Activated T-helper 17 cell treated with anti-CD3 and anti-CD28 coated beads, Interleukin-2, amount 50 U/mL, for 72 hours (primary cell): ENCODE data around the gene TSSC4. TPM values are rescaled to one million over a fixed set of nuclear protein-coding genes. Genes with fewer than 3 reads are reported as not detected.
A peak's percentile ranks its signal among the peaks of the same experiment; 100 is the strongest.

ENCODE experiments used
- ATAC-seq: fragments of 150-1000 bp; cut with Tn5 transposase; replicated peaks from 2 replicates; pipeline ENCODE4 v1.10.0; 2021; ENCODE audit warnings: mild to moderate bottlenecking, moderate library complexity
- H3K27ac Mint-ChIP-seq: one replicate; pipeline ENCODE4 v1.8.0; 2022; ENCODE audit warnings: mixed read lengths
- H3K27me3 Mint-ChIP-seq: one replicate; pipeline ENCODE4 v1.8.0; 2022; ENCODE audit warnings: mixed read lengths
- H3K36me3 Mint-ChIP-seq: one replicate; pipeline ENCODE4 v1.8.0; 2022; ENCODE audit warnings: low read depth, mild to moderate bottlenecking, mixed read lengths
- H3K4me1 Mint-ChIP-seq: one replicate; pipeline ENCODE4 v1.8.0; 2022; ENCODE audit warnings: mixed read lengths
- H3K4me3 Mint-ChIP-seq: one replicate; pipeline ENCODE4 v1.8.0; 2022; ENCODE audit warnings: mild to moderate bottlenecking, mixed read lengths
- H3K9me3 Mint-ChIP-seq: one replicate; pipeline ENCODE4 v1.8.0; 2022; ENCODE audit warnings: mixed read lengths
- total RNA-seq, 2 donors: library from RNA; stranded (reverse); gene quantifications; one replicate each; pipeline ENCODE4 v1.2.3, GENCODE V29; 2022

The TSSC4 gene
- total RNA-seq, 2 donors from 2014 or later = 19.7 to 58.7 TPM

- ATAC-seq = no peak
- H3K4me3 Mint-ChIP-seq = no peak overlapping the region
- H3K4me1 Mint-ChIP-seq = no peaks in the 10 kb centered on the region
- no peak overlapping the region for H3K27ac Mint-ChIP-seq
- H3K9me3 Mint-ChIP-seq = no peaks in the 10 kb centered on the region
- H3K36me3 Mint-ChIP-seq = no peaks in the 10 kb centered on the region
- H3K27me3 Mint-ChIP-seq = no peaks in the 10 kb centered on the region
Measured at GRCh38 chr11:2432628-2433071, 32.1 kb downstream of the TSSC4 start.

DNA sequence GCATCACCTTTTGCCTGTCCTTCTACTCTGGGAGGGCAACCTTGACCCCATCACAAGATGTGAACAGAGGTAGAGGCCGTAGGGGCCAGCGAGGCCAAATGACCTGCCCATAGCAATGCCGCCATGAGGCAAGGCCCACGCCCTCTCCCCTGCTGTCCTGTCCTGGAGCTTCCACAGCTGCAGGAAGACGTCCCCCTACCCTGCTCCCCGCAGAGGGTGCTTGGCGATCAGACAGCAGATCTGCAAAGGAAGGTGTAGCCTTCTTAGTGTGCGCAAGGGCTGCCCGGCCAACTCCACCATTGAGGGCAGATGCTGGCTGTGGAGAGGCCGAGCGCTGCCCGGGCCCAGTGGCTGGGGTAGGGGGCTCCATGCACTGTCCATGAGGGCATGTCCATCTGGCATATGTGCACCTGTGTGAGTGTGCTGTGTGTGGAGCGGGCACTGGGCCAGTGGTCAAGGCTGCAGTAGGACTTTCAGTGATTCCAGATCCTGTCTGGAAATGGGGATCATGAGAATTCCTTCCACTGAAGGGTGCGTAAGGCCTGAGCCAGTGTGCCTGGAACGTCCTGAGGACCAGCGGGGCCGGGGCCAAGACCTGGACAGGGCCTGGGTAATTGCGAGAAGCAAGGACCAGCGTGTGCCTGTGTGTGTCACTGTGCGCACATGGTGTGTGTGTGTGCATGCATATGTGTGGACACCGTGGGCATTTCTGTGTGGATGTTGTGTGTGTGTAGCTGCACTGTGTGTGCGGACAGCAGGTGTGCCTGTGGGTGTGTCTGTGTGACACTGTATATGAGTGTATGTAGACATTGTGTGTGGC is 32.8 kb downstream of the TSSC4 start:
- H3K4me1 Mint-ChIP-seq = no peaks in the 10 kb centered on the region
- no peaks in the 10 kb centered on the region for H3K9me3 Mint-ChIP-seq
- H3K4me3 Mint-ChIP-seq = no peak overlapping the region
- H3K27ac Mint-ChIP-seq = no peak overlapping the region
- no peaks in the 10 kb centered on the region for H3K36me3 Mint-ChIP-seq
- no peaks in the 10 kb centered on the region for H3K27me3 Mint-ChIP-seq
- ATAC-seq = no peak

DNA sequence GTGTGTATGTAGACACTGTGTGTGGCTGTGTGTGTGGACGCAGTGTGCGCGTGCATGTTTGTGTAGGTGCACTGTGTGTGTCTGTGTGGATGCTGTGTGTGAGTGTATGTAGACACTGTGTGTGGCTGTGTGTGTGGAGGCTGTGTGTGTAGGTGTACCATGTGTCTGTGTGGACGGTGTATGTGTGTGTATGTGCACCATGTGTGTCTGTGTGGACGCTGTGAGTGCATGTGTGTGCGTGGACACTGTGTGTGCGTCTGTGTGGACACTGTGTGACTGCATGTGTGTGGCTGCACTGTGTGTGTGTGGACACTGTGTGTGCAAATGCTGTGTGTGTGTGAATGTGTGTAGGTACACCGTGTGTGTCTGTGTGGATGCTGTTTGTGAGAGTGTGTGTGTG is 33.5 kb downstream of the TSSC4 start:
- Mint-ChIP-seq H3K27me3 (no peaks in the 10 kb centered on the region), H3K9me3 (no peaks in the 10 kb centered on the region), H3K27ac (no peak overlapping the region), H3K36me3 (no peaks in the 10 kb centered on the region), H3K4me1 (no peaks in the 10 kb centered on the region), H3K4me3 (no peak overlapping the region)
- ATAC-seq = no peak

DNA sequence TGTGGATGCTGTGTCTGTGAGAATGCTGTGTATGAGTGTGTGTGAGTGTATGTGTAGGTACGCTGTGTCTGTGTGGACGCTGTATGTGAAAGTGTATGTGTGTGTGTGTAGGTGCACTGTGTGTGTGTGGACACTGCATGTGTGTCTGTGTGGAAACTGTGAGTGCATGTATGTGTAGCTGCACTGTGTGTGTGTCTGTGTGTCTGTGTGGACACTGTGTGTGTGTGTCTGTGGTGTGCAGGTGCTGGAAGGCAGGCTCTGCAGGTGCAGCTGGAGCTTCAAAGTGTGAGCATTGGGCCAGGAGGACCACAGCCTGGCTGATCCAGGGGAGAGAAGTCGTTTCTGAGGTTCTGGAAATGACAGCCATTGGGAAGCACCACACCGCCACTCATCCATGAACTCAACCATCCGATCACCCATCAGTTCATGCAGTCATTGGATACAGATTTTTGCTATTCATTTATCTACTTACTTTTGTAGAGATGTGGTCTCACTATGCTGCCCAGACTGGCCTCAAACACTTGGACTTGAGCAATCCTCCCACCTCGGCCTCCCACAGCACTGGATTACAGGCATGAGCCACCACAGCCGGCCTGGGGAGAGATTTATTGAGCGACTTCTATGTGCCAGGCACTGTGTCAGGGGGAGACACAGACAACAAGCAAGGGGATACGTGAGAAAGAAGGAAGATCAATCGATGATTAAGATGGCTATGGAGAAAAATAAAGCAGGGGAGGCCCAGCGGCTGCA is 34.1 kb downstream of the TSSC4 start:
- H3K4me3 Mint-ChIP-seq = no peak overlapping the region
- H3K4me1 Mint-ChIP-seq = no peaks in the 10 kb centered on the region
- no peak overlapping the region for H3K27ac Mint-ChIP-seq
- no peaks in the 10 kb centered on the region for H3K36me3 Mint-ChIP-seq
- no peak for ATAC-seq
- no peaks in the 10 kb centered on the region for H3K27me3 Mint-ChIP-seq
- no peaks in the 10 kb centered on the region for H3K9me3 Mint-ChIP-seq

GRCh38 chr11:2435288-2436012 is 34.9 kb downstream of the TSSC4 start:
- H3K27ac Mint-ChIP-seq = no peak overlapping the region
- no peaks in the 10 kb centered on the region for H3K27me3 Mint-ChIP-seq
- no peaks in the 10 kb centered on the region for H3K4me1 Mint-ChIP-seq
- no peaks in the 10 kb centered on the region for H3K36me3 Mint-ChIP-seq
- no peaks in the 10 kb centered on the region for H3K9me3 Mint-ChIP-seq
- no peak for ATAC-seq
- H3K4me3 Mint-ChIP-seq = no peak overlapping the region

GRCh38 chr11:2436013-2436520 is 35.5 kb downstream of the TSSC4 start:
- ATAC-seq = no peak
- Mint-ChIP-seq H3K27ac (no peak overlapping the region), H3K27me3 (no peaks in the 10 kb centered on the region), H3K4me3 (no peak overlapping the region), H3K9me3 (no peaks in the 10 kb centered on the region), H3K36me3 (no peaks in the 10 kb centered on the region), H3K4me1 (no peaks in the 10 kb centered on the region)

DNA sequence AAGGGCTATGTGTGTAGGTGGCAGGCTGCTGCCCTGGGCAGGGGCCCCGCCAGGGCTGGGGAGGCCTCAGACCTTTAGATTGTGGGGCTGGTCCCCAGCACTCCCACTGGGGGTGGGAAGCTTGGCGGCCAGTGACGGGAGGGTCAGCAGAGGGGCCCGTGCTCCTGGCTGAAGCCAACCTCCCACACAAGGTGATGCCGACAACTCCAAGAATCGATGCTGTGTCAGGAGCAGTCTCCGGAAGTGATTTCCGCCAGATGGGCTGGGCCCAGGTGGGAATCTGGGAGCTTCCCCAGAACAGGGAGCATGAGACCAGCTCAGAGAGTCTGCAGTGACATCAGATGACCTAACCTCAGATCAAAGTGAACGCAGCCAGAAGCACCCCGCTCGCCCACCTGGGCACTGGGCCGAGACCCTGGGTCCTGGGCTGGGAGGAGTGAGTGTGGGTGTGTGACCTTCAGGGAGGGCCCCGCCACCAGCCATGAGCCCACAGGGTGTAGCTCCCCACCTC is 36.0 kb downstream of the TSSC4 start:
- no peak for ATAC-seq
- no peaks in the 10 kb centered on the region for H3K9me3 Mint-ChIP-seq
- no peaks in the 10 kb centered on the region for H3K4me1 Mint-ChIP-seq
- no peaks in the 10 kb centered on the region for H3K27me3 Mint-ChIP-seq
- no peak overlapping the region for H3K27ac Mint-ChIP-seq
- H3K36me3 Mint-ChIP-seq = no peaks in the 10 kb centered on the region
- H3K4me3 Mint-ChIP-seq = no peak overlapping the region

DNA sequence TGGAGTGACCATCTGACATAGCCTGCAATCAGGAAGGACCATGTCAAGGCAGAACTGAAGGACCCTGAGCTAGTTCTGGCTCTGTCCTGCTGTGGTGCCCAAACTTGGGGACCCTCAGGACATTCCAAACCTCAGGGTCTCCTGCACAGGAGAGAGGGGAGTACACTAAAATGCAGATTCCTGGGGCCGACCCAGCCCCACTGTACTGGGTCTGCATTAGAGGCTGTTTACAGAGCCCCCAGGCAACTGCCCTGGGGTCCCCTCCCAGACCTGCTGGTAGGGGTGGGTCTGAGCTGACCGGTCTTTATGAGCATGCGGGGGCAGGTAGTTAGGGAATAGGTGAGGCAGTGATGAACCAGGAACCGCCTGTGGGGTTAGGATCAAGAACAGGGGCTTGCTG is 37.0 kb downstream of the TSSC4 start:
- no peak for ATAC-seq
- no peaks in the 10 kb centered on the region for H3K4me1 Mint-ChIP-seq
- no peak overlapping the region for H3K27ac Mint-ChIP-seq
- H3K27me3 Mint-ChIP-seq = no peaks in the 10 kb centered on the region
- H3K36me3 Mint-ChIP-seq = no peaks in the 10 kb centered on the region
- H3K4me3 Mint-ChIP-seq = no peak overlapping the region
- no peaks in the 10 kb centered on the region for H3K9me3 Mint-ChIP-seq

- no peak overlapping the region for H3K4me3 Mint-ChIP-seq
- H3K9me3 Mint-ChIP-seq = no peaks in the 10 kb centered on the region
- peaks cover 6% of the 10 kb centered on the region for H3K4me1 Mint-ChIP-seq
- H3K27me3 Mint-ChIP-seq = no peaks in the 10 kb centered on the region
- no peak for ATAC-seq
- H3K27ac Mint-ChIP-seq = no peak overlapping the region
- no peaks in the 10 kb centered on the region for H3K36me3 Mint-ChIP-seq
Measured at GRCh38 chr11:2439820-2440219, 39.3 kb downstream of the TSSC4 start.

- H3K4me1 Mint-ChIP-seq = peaks cover 6% of the 10 kb centered on the region
- no peak overlapping the region for H3K27ac Mint-ChIP-seq
- H3K4me3 Mint-ChIP-seq = no peak overlapping the region
- no peak for ATAC-seq
- H3K36me3 Mint-ChIP-seq = no peaks in the 10 kb centered on the region
- H3K27me3 Mint-ChIP-seq = no peaks in the 10 kb centered on the region
- H3K9me3 Mint-ChIP-seq = no peaks in the 10 kb centered on the region
Measured at GRCh38 chr11:2440646-2441045, 40.1 kb downstream of the TSSC4 start.

DNA sequence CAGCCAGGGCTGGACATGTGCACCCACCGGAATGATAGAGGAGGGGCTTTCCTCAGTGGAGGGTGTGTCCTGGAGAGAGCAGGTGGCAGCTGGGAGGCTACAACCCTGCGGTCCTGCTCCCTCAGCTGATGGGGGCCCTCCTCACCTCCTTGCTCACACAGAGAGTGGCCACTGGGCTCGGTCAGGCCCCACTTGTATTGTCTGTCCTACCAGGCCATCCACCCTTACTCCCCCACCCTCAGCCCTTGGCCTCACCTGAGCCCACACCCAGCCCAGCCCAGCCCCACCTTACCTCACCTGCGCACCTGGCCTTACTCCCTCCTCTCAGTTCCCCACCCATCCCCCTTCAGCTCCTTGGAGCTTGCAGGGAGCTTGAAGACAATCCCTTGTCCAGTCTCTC is 40.6 kb downstream of the TSSC4 start:
- H3K36me3 Mint-ChIP-seq = no peaks in the 10 kb centered on the region
- no peaks in the 10 kb centered on the region for H3K9me3 Mint-ChIP-seq
- H3K4me1 Mint-ChIP-seq = peaks cover 6% of the 10 kb centered on the region
- H3K27me3 Mint-ChIP-seq = no peaks in the 10 kb centered on the region
- ATAC-seq = no peak
- no peak overlapping the region for H3K4me3 Mint-ChIP-seq
- no peak overlapping the region for H3K27ac Mint-ChIP-seq

GRCh38 chr11:2442589-2442988 is 42.0 kb downstream of the TSSC4 start:
- Mint-ChIP-seq H3K27ac (no peak overlapping the region), H3K9me3 (no peaks in the 10 kb centered on the region), H3K4me1 (peaks cover 15% of the 10 kb centered on the region), H3K36me3 (no peaks in the 10 kb centered on the region), H3K4me3 (no peak overlapping the region), H3K27me3 (no peaks in the 10 kb centered on the region)
- ATAC-seq = no peak

DNA sequence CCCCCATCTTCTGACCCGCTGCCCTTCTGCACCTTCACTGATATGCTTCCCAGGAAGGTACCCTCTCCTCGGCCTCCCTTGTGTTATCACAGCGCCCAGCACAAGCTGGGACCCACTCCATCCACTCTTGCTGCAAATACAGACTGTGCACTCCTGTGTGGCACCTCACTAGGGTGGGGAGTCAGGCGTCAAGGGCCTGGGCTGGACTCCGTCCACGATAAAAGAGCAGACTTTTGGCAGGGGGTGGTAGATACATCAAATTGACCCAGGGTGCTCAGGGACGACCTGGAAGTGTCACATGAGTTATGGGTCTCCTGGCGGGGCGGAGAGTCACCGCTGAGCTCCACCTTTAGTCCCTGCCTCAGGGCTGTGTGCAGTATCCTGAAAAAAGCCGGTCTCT is 42.9 kb downstream of the TSSC4 start:
- peak overlapping the region; percentile 10 for H3K4me3 Mint-ChIP-seq
- H3K27me3 Mint-ChIP-seq = no peaks in the 10 kb centered on the region
- ATAC-seq = no peak
- H3K36me3 Mint-ChIP-seq = no peaks in the 10 kb centered on the region
- no peaks in the 10 kb centered on the region for H3K9me3 Mint-ChIP-seq
- H3K27ac Mint-ChIP-seq = no peak overlapping the region
- peaks cover 15% of the 10 kb centered on the region for H3K4me1 Mint-ChIP-seq
